Measurements from ENCODE around the gene TMEM253.
A peak's percentile ranks its signal among the peaks of the same experiment; 100 is the strongest.

Gene TMEM253

DNA sequence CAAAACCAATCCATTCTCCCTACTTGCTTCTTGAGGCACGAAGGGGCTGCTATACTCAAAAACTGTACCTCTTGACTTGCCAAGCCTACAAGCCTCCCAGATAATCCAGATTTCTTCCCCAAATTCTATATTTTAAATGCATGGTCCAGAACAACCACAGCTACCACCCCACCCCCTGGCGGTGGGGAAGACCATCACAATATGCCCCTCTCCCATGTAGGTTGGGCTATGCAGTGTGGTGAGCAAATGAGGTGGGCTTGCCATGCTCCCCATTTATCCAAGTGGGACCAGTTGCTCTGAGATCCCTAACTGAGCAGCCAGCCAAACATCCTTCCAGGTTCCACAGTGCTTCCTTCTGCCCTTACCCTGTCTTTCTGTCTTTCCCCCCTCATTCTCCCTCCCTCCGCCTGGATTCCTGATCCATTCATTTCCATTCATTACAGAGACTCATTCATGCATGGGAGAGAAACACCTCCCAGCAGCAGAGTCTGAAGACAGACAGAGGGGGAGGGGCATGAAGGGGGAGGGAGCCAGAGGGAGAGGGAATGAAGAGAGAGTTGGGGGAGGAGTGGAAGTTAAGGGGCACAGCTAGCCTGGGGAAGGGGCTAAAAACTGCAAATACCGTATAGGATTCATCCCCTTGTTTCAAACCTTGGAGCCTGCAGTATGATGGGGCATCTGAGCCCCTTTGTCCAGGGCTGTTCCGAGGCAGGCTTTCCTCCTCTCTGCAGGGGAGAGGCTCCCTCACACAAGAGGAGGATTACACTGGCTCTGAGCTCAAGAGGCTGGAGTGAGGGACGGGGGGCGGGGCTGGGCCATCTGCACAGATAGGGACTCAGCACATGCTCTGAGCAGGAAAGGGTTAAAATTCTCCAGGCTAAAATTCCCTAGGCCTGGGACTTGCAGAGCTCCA is 6.8 kb upstream of the TMEM253 start:
- H3K9ac ChIP-seq (ENCODE audit: low read depth, low read length), result peak overlapping the region; percentile 83; the same call in 1 of the 2 replicates
- no peaks in the 10 kb centered on the region for H3K27me3 ChIP-seq (ENCODE audit: insufficient read depth, low read length)
- peaks cover 46% of the 10 kb centered on the region for H3K36me3 ChIP-seq (ENCODE audit: insufficient read depth, low read depth, low read length)
- no peaks in the 10 kb centered on the region for H3K9me3 ChIP-seq (ENCODE audit: insufficient read depth, low read depth, low read length)
- peaks cover 39% of the 10 kb centered on the region for H3K4me1 ChIP-seq (ENCODE audit: insufficient read depth, low read length)
- H3K4me3 ChIP-seq (ENCODE audit: low read length), result peak overlapping the region; percentile 82
- peak overlapping the region; percentile 95 for H3K27ac ChIP-seq (ENCODE audit: low read length)

DNA sequence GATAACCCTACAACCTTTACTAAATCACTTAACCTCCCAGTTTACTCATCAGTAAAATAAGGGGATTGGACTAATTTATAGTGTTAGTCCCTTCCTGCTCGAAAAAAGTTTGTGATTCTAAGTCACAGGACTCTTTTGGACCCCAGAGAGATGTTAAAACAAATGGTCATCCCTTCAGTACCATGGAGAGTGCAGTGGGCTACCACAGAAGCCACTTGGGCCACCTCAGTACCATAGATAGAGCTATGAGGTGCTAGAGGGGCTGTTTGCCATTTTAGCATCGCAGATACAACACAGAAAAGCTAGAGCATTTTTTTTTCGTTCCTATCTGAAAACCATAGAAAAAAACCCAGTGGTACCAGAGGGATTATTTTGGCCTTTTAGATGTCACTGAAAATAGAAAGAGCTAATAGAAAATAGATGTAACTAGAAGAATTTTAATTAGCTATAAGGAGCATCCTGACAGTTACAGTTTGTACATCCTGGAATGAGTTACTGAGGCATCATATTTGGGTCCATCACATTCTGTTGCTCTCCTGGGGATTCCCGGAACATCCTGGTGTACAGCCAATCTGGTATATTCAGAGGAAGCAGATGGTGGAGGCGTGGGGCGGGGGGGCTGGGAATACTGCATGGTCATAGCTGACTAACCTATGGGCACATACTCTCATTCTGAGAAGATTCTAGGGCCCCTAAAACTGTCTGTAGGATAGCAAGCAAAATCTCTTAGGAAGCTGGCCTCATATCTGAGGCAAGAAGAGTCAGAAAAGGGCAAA is 5.2 kb upstream of the TMEM253 start:
- Histone ChIP-seq H3K9ac (ENCODE audit: low read depth, low read length) (peak overlapping the region; percentile 46; the same call in 1 of the 2 replicates), H3K36me3 (ENCODE audit: insufficient read depth, low read depth, low read length) (peaks cover 30% of the 10 kb centered on the region), H3K4me3 (ENCODE audit: low read length) (peak overlapping the region; percentile 88), H3K27ac (ENCODE audit: low read length) (peak overlapping the region; percentile 5), H3K27me3 (ENCODE audit: insufficient read depth, low read length) (no peaks in the 10 kb centered on the region), H3K9me3 (ENCODE audit: insufficient read depth, low read depth, low read length) (no peaks in the 10 kb centered on the region), H3K4me1 (ENCODE audit: insufficient read depth, low read length) (peaks cover 48% of the 10 kb centered on the region)

DNA sequence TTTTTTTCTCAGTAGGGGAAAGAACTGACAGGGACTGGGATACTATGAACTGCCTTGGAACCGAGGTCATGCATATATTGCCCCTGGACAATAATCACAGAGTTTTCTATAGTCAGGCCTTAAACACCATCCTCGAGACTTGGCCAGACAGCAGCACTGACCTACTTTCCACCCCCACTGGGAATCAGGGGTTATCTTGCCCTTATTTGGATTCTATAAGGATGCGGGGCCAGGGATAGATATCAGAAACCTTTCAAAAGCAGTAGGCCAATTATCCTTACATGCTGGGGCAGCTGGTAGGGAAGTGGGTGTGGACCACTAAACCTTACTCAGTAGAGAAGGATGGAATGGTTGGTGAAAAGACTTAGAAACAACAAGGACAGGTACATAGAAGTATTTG is 4.4 kb upstream of the TMEM253 start:
- peak overlapping the region; percentile 95; the same call in 1 of the 2 replicates for H3K9ac ChIP-seq (ENCODE audit: low read depth, low read length)
- no peaks in the 10 kb centered on the region for H3K9me3 ChIP-seq (ENCODE audit: insufficient read depth, low read depth, low read length)
- peaks cover 23% of the 10 kb centered on the region for H3K36me3 ChIP-seq (ENCODE audit: insufficient read depth, low read depth, low read length)
- H3K27ac ChIP-seq (ENCODE audit: low read length), result no peak overlapping the region
- peak overlapping the region; percentile 88 for H3K4me3 ChIP-seq (ENCODE audit: low read length)
- H3K27me3 ChIP-seq (ENCODE audit: insufficient read depth, low read length), result no peaks in the 10 kb centered on the region
- H3K4me1 ChIP-seq (ENCODE audit: insufficient read depth, low read length), result peaks cover 49% of the 10 kb centered on the region

DNA sequence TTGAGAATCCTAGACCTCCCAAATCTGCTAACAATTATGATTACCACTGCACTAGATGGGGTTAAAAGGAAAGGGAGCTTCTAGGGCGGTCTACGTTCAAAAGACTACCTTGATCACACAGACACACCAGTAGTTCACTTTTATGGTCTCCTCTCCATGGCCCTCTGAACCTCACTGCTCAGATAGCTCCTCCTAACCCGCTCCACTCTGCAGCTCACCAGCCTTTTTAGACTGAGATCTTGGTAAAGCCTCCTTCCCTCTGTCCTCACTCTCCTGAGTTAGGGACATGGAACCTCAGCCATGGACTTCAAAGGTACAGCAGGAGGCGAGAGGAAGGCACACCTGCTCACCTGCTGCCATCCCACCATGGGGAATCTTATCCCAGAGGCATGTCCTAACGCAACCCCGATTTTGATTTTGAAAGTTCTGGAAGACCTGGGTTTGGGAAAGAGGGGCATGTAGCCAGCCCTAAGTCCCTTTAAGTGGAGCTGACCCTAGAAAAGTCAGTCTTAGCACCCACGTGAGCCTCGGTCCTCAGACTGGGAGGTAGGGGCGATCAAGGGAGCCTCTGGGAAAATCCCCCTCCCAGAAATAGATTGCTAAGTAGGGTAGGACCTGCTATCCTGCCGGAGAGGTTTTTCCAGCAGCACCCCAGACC is 3.8 kb upstream of the TMEM253 start:
- Histone ChIP-seq H3K27ac (ENCODE audit: low read length) (peak overlapping the region; percentile 70), H3K4me1 (ENCODE audit: insufficient read depth, low read length) (peaks cover 56% of the 10 kb centered on the region), H3K9ac (ENCODE audit: low read depth, low read length) (peak overlapping the region; percentile 95), H3K27me3 (ENCODE audit: insufficient read depth, low read length) (no peaks in the 10 kb centered on the region), H3K36me3 (ENCODE audit: insufficient read depth, low read depth, low read length) (peaks cover 17% of the 10 kb centered on the region), H3K9me3 (ENCODE audit: insufficient read depth, low read depth, low read length) (no peaks in the 10 kb centered on the region), H3K4me3 (ENCODE audit: low read length) (peak overlapping the region; percentile 88)

DNA sequence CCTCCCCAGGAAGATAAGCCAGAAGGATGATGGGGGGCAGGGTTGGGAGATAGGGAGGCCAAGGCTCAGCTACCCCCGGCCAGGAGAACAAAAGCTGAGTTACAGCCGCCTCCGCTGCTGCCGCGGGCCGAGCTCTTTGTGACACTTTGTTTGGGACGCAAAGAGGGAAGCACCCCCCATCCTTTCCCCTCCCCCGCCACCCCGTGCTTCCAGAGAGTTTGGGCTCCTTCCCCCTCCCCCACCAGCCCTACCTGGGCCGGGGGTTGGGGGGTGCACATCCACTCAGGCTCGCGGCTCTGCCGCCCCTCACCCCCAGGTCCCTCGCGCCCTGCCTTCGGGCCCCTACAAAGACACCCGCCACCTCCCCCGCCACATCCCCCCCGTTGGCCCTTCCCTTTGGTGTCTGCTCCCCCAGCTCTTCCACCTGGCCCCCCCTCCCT is 3.2 kb upstream of the TMEM253 start:
- Histone ChIP-seq H3K36me3 (ENCODE audit: insufficient read depth, low read depth, low read length) (peaks cover 14% of the 10 kb centered on the region), H3K27ac (ENCODE audit: low read length) (peak overlapping the region; percentile 70), H3K27me3 (ENCODE audit: insufficient read depth, low read length) (no peaks in the 10 kb centered on the region), H3K4me1 (ENCODE audit: insufficient read depth, low read length) (peaks cover 61% of the 10 kb centered on the region), H3K4me3 (ENCODE audit: low read length) (peak overlapping the region; percentile 88), H3K9ac (ENCODE audit: low read depth, low read length) (peak overlapping the region; percentile 95), H3K9me3 (ENCODE audit: insufficient read depth, low read depth, low read length) (no peaks in the 10 kb centered on the region)

DNA sequence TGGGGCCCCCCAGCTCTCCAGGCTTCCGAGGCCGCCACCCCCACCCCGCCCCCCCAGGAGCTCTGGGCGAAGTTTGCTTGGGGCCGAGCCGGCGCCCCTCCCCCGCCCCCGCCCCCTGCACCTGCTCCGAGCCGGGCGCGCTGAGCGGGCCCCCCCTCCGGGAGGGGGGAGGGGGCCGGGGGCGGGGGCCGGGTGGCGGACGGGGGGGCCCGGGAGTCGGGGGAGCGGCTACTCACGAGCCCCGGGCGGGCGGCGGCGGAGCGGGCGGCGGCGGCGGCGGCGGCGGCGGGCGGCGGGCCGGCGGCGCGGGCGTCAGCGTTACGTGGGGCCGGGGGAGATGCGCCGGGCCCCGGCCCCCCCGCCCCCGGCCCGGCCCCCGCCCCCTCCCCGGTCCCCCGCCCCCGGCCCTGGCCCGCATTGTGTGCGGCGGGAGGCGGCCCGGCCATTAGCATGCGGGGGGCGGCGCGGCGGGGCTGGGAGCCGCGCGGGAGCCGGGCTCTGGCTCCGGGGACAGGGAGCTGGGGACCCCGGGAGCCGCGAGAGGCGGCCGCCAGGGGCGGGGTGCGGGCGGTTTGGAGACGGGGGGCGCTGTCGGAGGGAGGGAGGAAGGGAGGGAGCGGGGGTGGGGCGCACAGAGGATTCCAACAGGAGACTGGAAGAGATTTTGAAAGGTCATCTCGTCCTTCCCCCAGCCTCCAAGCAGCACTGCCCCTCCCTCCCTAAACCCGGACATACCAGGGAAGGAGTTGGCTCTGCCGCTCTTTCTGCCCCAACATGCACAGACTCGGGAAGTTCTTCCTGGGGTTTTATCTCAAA is 2.6 kb upstream of the TMEM253 start, which contains the start of gene ZNF219:
Gene ZNF219 (minus strand): TSS at position 580 of the 816 bp plus-strand sequence. CDS start 5,064 bp downstream, outside the sequence.
- Histone ChIP-seq H3K36me3 (ENCODE audit: insufficient read depth, low read depth, low read length) (peaks cover 7% of the 10 kb centered on the region; the same call in 1 of the 2 replicates), H3K27ac (ENCODE audit: low read length) (peak within 1 kb of the TSS; percentile 94), H3K27me3 (ENCODE audit: insufficient read depth, low read length) (no peaks in the 10 kb centered on the region), H3K4me1 (ENCODE audit: insufficient read depth, low read length) (peaks cover 62% of the 10 kb centered on the region), H3K9ac (ENCODE audit: low read depth, low read length) (peak within 1 kb of the TSS; percentile 95), H3K9me3 (ENCODE audit: insufficient read depth, low read depth, low read length) (no peaks in the 10 kb centered on the region), H3K4me3 (ENCODE audit: low read length) (peak within 1 kb of the TSS; percentile 89)

DNA sequence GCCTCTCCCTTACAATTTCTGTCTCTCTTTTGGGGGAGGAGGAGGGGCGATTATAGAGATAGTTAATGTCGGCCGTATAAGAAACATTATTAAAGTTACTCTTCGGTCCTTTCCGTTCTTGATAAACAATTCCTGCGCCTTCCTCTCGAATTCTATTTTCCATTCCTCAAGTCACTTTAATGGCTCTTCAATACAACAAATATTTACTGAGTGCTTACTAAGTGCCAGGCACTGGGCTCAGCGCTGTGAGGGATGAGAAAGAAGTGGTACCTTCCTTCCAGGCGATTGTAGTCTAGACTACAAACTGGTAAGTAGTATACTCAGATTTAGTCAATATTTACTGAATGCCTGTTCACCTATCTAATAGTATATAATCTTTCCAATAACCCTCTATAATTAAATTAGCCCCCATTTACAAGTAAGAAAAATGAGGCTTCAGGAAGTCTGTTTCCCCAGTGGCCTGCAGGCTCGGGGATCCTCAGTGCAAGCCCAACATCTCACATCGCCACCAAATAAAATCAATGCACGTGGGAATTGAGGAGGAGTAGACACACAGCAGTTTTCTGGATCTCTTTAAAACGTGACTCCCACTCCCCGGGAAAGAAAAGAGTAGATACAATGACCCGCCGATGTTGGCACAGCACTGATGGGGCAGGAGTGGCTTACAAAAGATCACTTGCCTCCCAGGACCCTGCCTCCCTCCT is 1.8 kb upstream of the TMEM253 start:
- H3K9me3 ChIP-seq (ENCODE audit: insufficient read depth, low read depth, low read length), result no peaks in the 10 kb centered on the region
- H3K27me3 ChIP-seq (ENCODE audit: insufficient read depth, low read length), result no peaks in the 10 kb centered on the region
- peak overlapping the region; percentile 89 for H3K4me3 ChIP-seq (ENCODE audit: low read length)
- peak overlapping the region; percentile 94 for H3K9ac ChIP-seq (ENCODE audit: low read depth, low read length)
- peaks cover 55% of the 10 kb centered on the region for H3K4me1 ChIP-seq (ENCODE audit: insufficient read depth, low read length)
- peaks cover 4% of the 10 kb centered on the region; the same call in 1 of the 2 replicates for H3K36me3 ChIP-seq (ENCODE audit: insufficient read depth, low read depth, low read length)
- H3K27ac ChIP-seq (ENCODE audit: low read length), result peak overlapping the region; percentile 94

DNA sequence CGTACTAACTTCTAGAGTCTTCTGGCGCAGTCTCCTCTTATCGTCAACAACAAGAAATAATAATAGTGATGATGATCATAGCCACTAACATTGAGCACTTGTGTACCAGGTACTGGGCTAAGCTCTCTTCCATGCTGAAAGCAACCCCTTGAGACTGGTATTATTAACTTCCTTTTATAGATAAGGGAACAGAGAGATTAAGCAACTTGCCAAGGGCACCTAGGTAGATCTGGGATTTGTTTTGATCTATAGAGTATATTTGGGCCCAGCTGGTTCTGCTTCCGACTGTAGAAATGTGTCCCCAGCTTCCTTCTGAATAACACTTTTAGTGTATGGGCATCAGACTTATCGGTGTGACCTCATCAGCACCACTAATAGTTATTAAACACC is 1.3 kb upstream of the TMEM253 start:
- Histone ChIP-seq H3K36me3 (ENCODE audit: insufficient read depth, low read depth, low read length) (peaks cover 4% of the 10 kb centered on the region; the same call in 1 of the 2 replicates), H3K27ac (ENCODE audit: low read length) (no peak overlapping the region), H3K4me1 (ENCODE audit: insufficient read depth, low read length) (peaks cover 55% of the 10 kb centered on the region), H3K9me3 (ENCODE audit: insufficient read depth, low read depth, low read length) (no peaks in the 10 kb centered on the region), H3K9ac (ENCODE audit: low read depth, low read length) (peak overlapping the region; percentile 94; the same call in 1 of the 2 replicates), H3K4me3 (ENCODE audit: low read length) (peak overlapping the region; percentile 89), H3K27me3 (ENCODE audit: insufficient read depth, low read length) (no peaks in the 10 kb centered on the region)

DNA sequence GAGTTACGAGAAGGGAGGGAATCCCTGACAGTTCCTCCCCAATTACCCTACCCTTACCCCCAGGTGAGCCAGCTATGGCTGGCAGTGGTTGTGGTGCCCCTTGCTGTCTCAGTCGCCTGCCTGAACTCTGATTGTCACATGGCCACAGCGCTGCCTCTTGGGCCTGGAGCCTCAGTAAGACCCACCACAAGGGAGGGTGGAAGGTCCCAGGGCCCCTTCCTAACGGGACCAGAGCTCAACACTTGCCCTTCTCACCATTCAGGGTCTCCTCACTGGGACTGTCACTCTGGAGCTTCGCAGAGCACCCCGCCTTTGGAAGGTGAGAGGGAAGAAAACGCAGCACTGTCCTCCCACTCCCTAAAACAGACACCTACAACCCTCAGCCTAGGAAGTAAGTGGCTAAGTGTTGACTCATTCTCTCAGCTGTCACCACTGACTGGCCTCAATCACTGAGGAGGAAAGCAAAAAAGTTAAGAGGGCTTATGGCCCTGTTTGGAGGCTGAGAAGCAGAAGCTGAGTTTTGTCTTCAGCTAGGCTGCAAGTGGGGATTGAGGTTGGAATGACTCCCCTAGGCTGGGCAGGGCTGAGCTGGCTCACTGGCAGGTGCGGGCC is 1.0 kb downstream of the TMEM253 start:
- Histone ChIP-seq H3K27me3 (ENCODE audit: insufficient read depth, low read length) (no peaks in the 10 kb centered on the region), H3K4me3 (ENCODE audit: low read length) (peak overlapping the region; percentile 90; the same call in 1 of the 2 replicates), H3K4me1 (ENCODE audit: insufficient read depth, low read length) (peaks cover 42% of the 10 kb centered on the region), H3K27ac (ENCODE audit: low read length) (peak overlapping the region; percentile 8), H3K36me3 (ENCODE audit: insufficient read depth, low read depth, low read length) (no peaks in the 10 kb centered on the region), H3K9ac (ENCODE audit: low read depth, low read length) (peak overlapping the region; percentile 100; the same call in 1 of the 2 replicates), H3K9me3 (ENCODE audit: insufficient read depth, low read depth, low read length) (no peaks in the 10 kb centered on the region)

Data from iPS-20b (cell line).